Measurements from ENCODE around the gene TPRN. TPM values are rescaled to one million over a fixed set of nuclear protein-coding genes. Genes with fewer than 3 reads are reported as not detected.

Gene TPRN
- total and polyA plus RNA-seq, 2 of the 4 experiments (the other 2 are of a cell fraction): 1.8 to 5.3 TPM

GRCh38 chr9:137205126-137206069, 4.9 kb upstream of the TPRN start, which contains the start of the genes NDOR1 and TMEM203:
TSS of gene NDOR1 (plus strand) at chr9:137205700. CDS start at chr9:137205778, 78 bp downstream.
TSS of gene TMEM203 (minus strand) at chr9:137205648. CDS start at chr9:137205414, 234 bp downstream.
- 0% methylated on average over 37 of the region's 98 CpGs; no CpG with 5 or more reads in 1 of the 2 experiments for WGBS, 2 experiments (ENCODE audit: extremely low coverage in 2 of 2, insufficient read length in 1 of 2)
- no peak within 1 kb of the TSS for H3K18ac ChIP-seq (ENCODE audit: low read depth, low read length)
- H2AFZ ChIP-seq (replicated peaks; ENCODE audit: low read length, poor library complexity): peak within 1 kb of the TSS; percentile 97
- H3K4me2 ChIP-seq (ENCODE audit: low read depth, low read length): peak within 1 kb of the TSS; percentile 99
- H4K5ac ChIP-seq (ENCODE audit: low read depth, low read length): peak within 1 kb of the TSS; percentile 76
- H3K14ac ChIP-seq (replicated peaks; ENCODE audit: low read depth, low read length): peak within 1 kb of the TSS; percentile 66
- peaks cover 45 to 63% of the 10 kb centered on the region in 2 experiments for H3K79me1 ChIP-seq (ENCODE audit: low read depth in 1 of 2, low read length in 2 of 2)
- DNase-seq: peak; percentile 77
- H3K23ac ChIP-seq (ENCODE audit: low read depth, low read length): peak within 1 kb of the TSS; percentile 98
- 0 out of 2 replicates have a peak, but pooled peaks cover 2% of the 10 kb centered on the region for H3K9me1 ChIP-seq (ENCODE audit: insufficient read depth, low read length)
- peak within 1 kb of the TSS; percentile 89 for H3K9ac ChIP-seq (ENCODE audit: low read depth, low read length)
- no peak within 1 kb of the TSS for H2BK120ac ChIP-seq (ENCODE audit: low read depth, low read length)
- intact Hi-C loops (cut with micrococcal nuclease) (no loop called here), in situ Hi-C loops (cut with MboI; ENCODE audit: low sequenced_read_pairs) (no loop called here), dilution Hi-C loops (cut with HindIII; ENCODE audit: low sequenced_read_pairs, unreplicated experiment) (no loop called here)
- ChIA-PET POLR2A (ENCODE audit: unreplicated experiment) (interaction anchor here (0.6 kb wide), 1 partner anchor 76 kb away, joined by 4 read pairs; no protein-coding TSS in a partner anchor), CTCF (no interaction called here)
- H3K9me3 ChIP-seq (ENCODE audit: control insufficient read depth, insufficient read depth, low read length): no peaks in the 10 kb centered on the region
- peak within 1 kb of the TSS; percentile 90 for H2AK5ac ChIP-seq (ENCODE audit: low read depth, low read length)
- H3K4me3 ChIP-seq (ENCODE audit: insufficient read depth, low read depth, low read length): peak within 1 kb of the TSS; percentile 93
- H2AK9ac ChIP-seq (replicated peaks; ENCODE audit: low read depth, low read length, poor library complexity): peak within 1 kb of the TSS; percentile 97
- no peaks in the 10 kb centered on the region for H3K27me3 ChIP-seq (ENCODE audit: control insufficient read depth, insufficient read depth, low read length)
- peak within 1 kb of the TSS; percentile 75 for H4K91ac ChIP-seq (ENCODE audit: insufficient read depth, low read depth, low read length)
- H3K56ac ChIP-seq (ENCODE audit: extremely low read depth, insufficient read depth, low read length): peak within 1 kb of the TSS; percentile 71
- no TSS peak for BruUV-seq (replicated peaks)
- peak; percentile 53 for ATAC-seq (ENCODE audit: low read depth)
- no peak within 1 kb of the TSS for H2BK20ac ChIP-seq (ENCODE audit: low read depth, low read length)
- peak within 1 kb of the TSS; percentile 94 to 98 for H4K8ac ChIP-seq (ENCODE audit: low read depth in 2 of 2, low read length in 2 of 2)
- H3K4ac ChIP-seq (ENCODE audit: low read depth, low read length): peak within 1 kb of the TSS; percentile 89
- H3K36me3 ChIP-seq (ENCODE audit: control insufficient read depth, insufficient read depth, low read length): peaks cover 8% of the 10 kb centered on the region
- H2BK15ac ChIP-seq (ENCODE audit: low read depth, low read length): no peak within 1 kb of the TSS
- TF ChIP-seq ELK1 (IDR thresholded peaks at IDR 0.05; ENCODE audit: borderline replicate concordance, low read depth, low read length): no peak
- TF ChIP-seq FOS (IDR thresholded peaks at IDR 0.05; ENCODE audit: low read depth, low read length): no peak
- no peak for TF ChIP-seq SMC3 (IDR thresholded peaks at IDR 0.05; ENCODE audit: low read depth, low read length)
- TF ChIP-seq POLR2A (IDR thresholded peaks at IDR 0.05; ENCODE audit: low read depth, low read length): peak; percentile 77
- TF ChIP-seq CHD1 (IDR thresholded peaks at IDR 0.05; ENCODE audit: low read depth, low read length): no peak
- TF ChIP-seq MXI1 (IDR thresholded peaks at IDR 0.05; ENCODE audit: borderline replicate concordance, low read depth, low read length): peak; percentile 85; the same call in 1 of the 2 replicates
- TF ChIP-seq, protein P1, sequence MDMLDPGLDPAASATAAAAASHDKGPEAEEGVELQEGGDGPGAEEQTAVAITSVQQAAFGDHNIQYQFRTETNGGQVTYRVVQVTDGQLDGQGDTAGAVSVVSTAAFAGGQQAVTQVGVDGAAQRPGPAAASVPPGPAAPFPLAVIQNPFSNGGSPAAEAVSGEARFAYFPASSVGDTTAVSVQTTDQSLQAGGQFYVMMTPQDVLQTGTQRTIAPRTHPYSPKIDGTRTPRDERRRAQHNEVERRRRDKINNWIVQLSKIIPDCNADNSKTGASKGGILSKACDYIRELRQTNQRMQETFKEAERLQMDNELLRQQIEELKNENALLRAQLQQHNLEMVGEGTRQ (IDR thresholded peaks at IDR 0.05; ENCODE audit: low read depth, low read length): no peak
- TF ChIP-seq MAZ (IDR thresholded peaks at IDR 0.05; ENCODE audit: borderline replicate concordance, low read depth, low read length): peak; percentile 91; the same call in 1 of the 2 replicates
- H4K20me1 ChIP-seq (ENCODE audit: insufficient read depth, low read length): peaks cover 9% of the 10 kb centered on the region
- H2BK5ac ChIP-seq (ENCODE audit: low read depth, low read length, poor library complexity, severe bottlenecking): peak within 1 kb of the TSS; percentile 41
- peak within 1 kb of the TSS; percentile 85 for H3K27ac ChIP-seq (ENCODE audit: insufficient read depth, low read length)
- H3K4me1 ChIP-seq (ENCODE audit: control insufficient read depth, insufficient read depth, low read length): peaks cover 10% of the 10 kb centered on the region
